ENCODE data around the gene AP2A2.

GRCh38 chr11:1050581-1051355, 125.1 kb downstream of the AP2A2 start:
- TF ChIP-seq CTCF (IDR thresholded peaks at IDR 0.05) (peak; percentile 76 to 97 (median 92)), POLR2AphosphoS5 (IDR thresholded peaks at IDR 0.05) (peak in 1 of 3 donors; percentile 22), POLR2A (IDR thresholded peaks at IDR 0.05) (no peak)
